Measurements from ENCODE around the gene CRHR1. TPM values are rescaled to one million over a fixed set of nuclear protein-coding genes. Genes with fewer than 3 reads are reported as not detected.

CRHR1 gene
- total RNA-seq, 1 donor from 2014 or later = not detected

DNA sequence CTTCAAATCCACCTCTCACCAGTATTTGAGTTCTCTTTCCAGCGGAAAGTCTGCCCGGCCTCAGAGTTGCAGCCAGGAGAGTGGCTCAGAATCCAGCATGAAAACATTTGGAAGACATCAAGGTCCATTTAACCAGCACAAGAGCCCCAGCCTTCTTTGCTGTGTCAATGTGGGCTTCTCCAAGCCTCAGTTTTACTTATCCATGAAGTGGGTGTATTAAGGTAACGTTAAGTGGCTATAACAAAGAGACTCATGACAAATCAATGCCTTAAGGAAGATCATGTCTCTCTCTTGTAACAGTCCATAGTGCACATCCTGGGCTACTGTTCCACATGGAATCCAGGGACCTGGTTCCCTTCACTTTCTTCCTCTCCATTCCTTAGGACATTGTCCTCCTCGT is 59.6 kb downstream of the CRHR1 start:
- Mint-ChIP-seq H3K27ac (ENCODE audit: unreplicated experiment) (no peak overlapping the region), H3K4me3 (ENCODE audit: unreplicated experiment) (no peak overlapping the region), H3K27me3 (ENCODE audit: unreplicated experiment) (peaks cover 6% of the 10 kb centered on the region), H3K4me1 (ENCODE audit: unreplicated experiment) (no peaks in the 10 kb centered on the region), H3K9me3 (ENCODE audit: unreplicated experiment) (no peaks in the 10 kb centered on the region), H3K36me3 (ENCODE audit: low read depth, unreplicated experiment) (no peaks in the 10 kb centered on the region)
- DNase-seq (ENCODE audit: low spot score) = no peak
- TF ChIP-seq, protein P1, sequence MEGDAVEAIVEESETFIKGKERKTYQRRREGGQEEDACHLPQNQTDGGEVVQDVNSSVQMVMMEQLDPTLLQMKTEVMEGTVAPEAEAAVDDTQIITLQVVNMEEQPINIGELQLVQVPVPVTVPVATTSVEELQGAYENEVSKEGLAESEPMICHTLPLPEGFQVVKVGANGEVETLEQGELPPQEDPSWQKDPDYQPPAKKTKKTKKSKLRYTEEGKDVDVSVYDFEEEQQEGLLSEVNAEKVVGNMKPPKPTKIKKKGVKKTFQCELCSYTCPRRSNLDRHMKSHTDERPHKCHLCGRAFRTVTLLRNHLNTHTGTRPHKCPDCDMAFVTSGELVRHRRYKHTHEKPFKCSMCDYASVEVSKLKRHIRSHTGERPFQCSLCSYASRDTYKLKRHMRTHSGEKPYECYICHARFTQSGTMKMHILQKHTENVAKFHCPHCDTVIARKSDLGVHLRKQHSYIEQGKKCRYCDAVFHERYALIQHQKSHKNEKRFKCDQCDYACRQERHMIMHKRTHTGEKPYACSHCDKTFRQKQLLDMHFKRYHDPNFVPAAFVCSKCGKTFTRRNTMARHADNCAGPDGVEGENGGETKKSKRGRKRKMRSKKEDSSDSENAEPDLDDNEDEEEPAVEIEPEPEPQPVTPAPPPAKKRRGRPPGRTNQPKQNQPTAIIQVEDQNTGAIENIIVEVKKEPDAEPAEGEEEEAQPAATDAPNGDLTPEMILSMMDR (IDR thresholded peaks at IDR 0.05; ENCODE audit: unreplicated experiment) = no peak

DNA sequence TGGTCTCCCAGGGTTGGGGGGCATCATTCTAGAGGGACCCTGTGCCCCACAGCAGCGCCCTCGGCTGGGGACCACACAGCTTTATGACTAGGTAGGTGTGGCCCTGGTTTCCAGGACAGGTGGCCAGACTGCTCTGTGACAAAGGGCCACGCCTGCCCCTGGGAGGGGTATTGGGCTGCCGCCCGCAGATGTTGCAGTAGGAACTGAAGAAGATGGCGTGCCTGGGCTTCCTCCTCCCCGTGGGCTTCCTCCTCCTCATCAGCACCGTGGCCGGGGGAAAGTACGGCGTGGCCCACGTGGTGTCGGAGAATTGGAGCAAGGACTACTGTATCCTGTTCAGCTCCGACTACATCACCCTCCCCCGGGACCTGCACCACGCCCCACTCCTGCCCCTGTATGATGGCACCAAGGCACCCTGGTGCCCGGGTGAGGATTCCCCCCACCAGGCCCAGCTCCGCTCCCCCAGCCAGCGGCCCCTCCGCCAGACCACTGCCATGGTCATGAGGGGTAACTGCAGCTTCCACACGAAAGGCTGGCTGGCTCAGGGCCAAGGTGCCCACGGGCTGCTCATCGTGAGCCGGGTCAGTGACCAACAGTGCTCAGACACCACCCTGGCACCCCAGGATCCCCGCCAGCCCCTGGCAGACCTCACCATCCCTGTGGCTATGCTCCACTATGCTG is 60.7 kb downstream of the CRHR1 start, which contains the start of gene SPPL2C:
TSS of gene SPPL2C (plus strand) at position 187 of the 681 bp plus-strand sequence. CDS start at position 213, 26 bp downstream.
- H3K27me3 Mint-ChIP-seq (ENCODE audit: unreplicated experiment) = peaks cover 6% of the 10 kb centered on the region
- no peak within 1 kb of the TSS for H3K4me3 Mint-ChIP-seq (ENCODE audit: unreplicated experiment)
- H3K4me1 Mint-ChIP-seq (ENCODE audit: unreplicated experiment) = no peaks in the 10 kb centered on the region
- TF ChIP-seq, protein P1 (IDR thresholded peaks at IDR 0.05; ENCODE audit: unreplicated experiment) = no peak
- no peak for DNase-seq (ENCODE audit: low spot score)
- H3K36me3 Mint-ChIP-seq (ENCODE audit: low read depth, unreplicated experiment) = no peaks in the 10 kb centered on the region
- H3K27ac Mint-ChIP-seq (ENCODE audit: unreplicated experiment) = no peak within 1 kb of the TSS
- H3K9me3 Mint-ChIP-seq (ENCODE audit: unreplicated experiment) = no peaks in the 10 kb centered on the region

DNA sequence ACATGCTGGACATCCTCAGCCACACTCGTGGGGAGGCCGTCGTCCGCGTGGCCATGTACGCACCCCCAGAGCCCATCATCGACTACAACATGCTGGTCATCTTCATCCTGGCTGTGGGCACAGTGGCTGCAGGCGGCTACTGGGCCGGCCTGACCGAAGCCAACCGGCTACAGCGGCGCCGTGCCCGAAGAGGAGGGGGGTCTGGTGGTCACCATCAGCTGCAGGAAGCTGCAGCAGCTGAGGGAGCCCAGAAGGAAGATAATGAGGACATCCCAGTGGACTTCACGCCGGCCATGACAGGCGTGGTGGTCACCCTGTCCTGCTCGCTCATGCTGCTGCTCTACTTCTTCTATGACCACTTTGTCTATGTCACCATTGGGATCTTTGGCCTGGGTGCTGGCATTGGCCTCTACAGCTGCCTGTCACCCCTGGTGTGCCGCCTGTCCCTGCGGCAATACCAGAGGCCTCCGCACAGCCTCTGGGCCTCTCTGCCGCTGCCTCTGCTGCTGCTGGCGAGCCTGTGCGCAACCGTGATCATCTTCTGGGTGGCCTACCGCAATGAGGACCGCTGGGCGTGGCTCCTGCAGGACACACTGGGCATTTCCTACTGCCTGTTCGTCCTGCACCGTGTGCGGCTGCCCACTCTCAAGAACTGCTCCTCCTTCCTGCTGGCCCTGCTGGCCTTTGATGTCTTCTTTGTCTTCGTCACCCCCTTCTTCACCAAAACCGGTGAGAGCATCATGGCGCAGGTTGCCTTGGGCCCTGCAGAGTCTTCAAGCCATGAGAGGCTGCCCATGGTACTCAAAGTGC is 61.5 kb downstream of the CRHR1 start:
- H3K4me1 Mint-ChIP-seq (ENCODE audit: unreplicated experiment) = no peaks in the 10 kb centered on the region

DNA sequence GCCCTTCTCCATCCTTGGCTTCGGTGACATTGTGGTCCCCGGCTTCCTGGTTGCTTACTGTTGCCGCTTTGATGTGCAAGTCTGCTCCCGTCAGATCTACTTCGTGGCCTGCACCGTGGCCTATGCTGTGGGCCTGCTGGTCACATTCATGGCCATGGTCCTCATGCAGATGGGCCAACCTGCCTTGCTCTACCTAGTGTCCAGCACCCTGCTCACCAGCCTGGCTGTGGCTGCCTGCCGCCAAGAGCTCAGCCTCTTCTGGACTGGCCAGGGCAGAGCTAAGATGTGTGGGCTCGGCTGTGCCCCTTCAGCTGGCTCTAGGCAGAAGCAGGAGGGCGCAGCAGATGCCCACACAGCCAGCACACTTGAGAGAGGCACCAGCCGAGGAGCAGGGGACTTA is 62.1 kb downstream of the CRHR1 start:
- peaks cover 10% of the 10 kb centered on the region for H3K27me3 Mint-ChIP-seq (ENCODE audit: unreplicated experiment)
- H3K9me3 Mint-ChIP-seq (ENCODE audit: unreplicated experiment) = no peaks in the 10 kb centered on the region
- no peaks in the 10 kb centered on the region for H3K36me3 Mint-ChIP-seq (ENCODE audit: low read depth, unreplicated experiment)
- TF ChIP-seq, protein P1 (IDR thresholded peaks at IDR 0.05; ENCODE audit: unreplicated experiment) = no peak
- DNase-seq (ENCODE audit: low spot score) = no peak
- peak overlapping the region; percentile 41 for H3K27ac Mint-ChIP-seq (ENCODE audit: unreplicated experiment)
- no peaks in the 10 kb centered on the region for H3K4me1 Mint-ChIP-seq (ENCODE audit: unreplicated experiment)
- H3K4me3 Mint-ChIP-seq (ENCODE audit: unreplicated experiment) = no peak overlapping the region

More for the DNA sequence above, 61.5 kb downstream of the CRHR1 start:
- Mint-ChIP-seq H3K27ac (ENCODE audit: unreplicated experiment) (no peak overlapping the region), H3K27me3 (ENCODE audit: unreplicated experiment) (peaks cover 8% of the 10 kb centered on the region), H3K9me3 (ENCODE audit: unreplicated experiment) (no peaks in the 10 kb centered on the region), H3K36me3 (ENCODE audit: low read depth, unreplicated experiment) (no peaks in the 10 kb centered on the region), H3K4me3 (ENCODE audit: unreplicated experiment) (no peak overlapping the region)
- TF ChIP-seq, protein P1 (IDR thresholded peaks at IDR 0.05; ENCODE audit: unreplicated experiment) = no peak
- no peak for DNase-seq (ENCODE audit: low spot score)

DNA sequence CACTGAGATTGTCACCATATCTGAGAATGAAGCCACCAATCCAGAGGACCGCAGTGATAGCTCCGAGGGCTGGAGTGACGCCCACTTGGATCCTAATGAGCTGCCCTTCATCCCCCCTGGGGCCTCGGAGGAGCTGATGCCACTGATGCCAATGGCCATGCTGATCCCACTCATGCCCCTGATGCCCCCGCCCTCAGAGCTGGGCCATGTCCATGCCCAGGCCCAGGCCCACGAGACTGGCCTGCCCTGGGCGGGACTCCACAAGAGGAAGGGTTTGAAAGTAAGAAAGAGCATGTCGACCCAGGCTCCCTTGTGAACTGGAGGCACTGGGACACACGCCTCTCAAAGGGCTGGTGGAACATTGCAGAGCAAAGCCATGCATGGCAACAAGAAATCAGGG is 62.5 kb downstream of the CRHR1 start:
- Mint-ChIP-seq H3K27ac (ENCODE audit: unreplicated experiment) (no peak overlapping the region), H3K4me3 (ENCODE audit: unreplicated experiment) (no peak overlapping the region), H3K27me3 (ENCODE audit: unreplicated experiment) (peaks cover 12% of the 10 kb centered on the region), H3K4me1 (ENCODE audit: unreplicated experiment) (no peaks in the 10 kb centered on the region), H3K36me3 (ENCODE audit: low read depth, unreplicated experiment) (no peaks in the 10 kb centered on the region), H3K9me3 (ENCODE audit: unreplicated experiment) (no peaks in the 10 kb centered on the region)
- TF ChIP-seq, protein P1 (IDR thresholded peaks at IDR 0.05; ENCODE audit: unreplicated experiment) = no peak
- DNase-seq (ENCODE audit: low spot score) = no peak
